Natural killer cell treated with Interleukin-12 subunit alpha and Interleukin-12 subunit beta and Interleukin-15 and Interleukin-18, amount 100 ng/mL, for 72 hours (primary cell): ENCODE data around the gene CXCL8. TPM values are rescaled to one million over a fixed set of nuclear protein-coding genes. Genes with fewer than 3 reads are reported as not detected.
"Not testable (repeated sequence)": the region's sequence is repeated elsewhere in the genome, so short reads cannot be mapped to it uniquely, and the experiment has no call there.

Source experiments
- ATAC-seq, 2 donors: fragments of 150-1000 bp; cut with Tn5 transposase in 1 of 2; sonication (Bioruptor Pico), chemical (Tn5 transposase) in 1 of 2; 2 replicates each; pipeline ENCODE4 v1.10.0; 2021
- DNase-seq: peaks from one replicate; pipeline ENCODE4 v3.0.0; 2022; ENCODE audit warnings: low spot score
- H3K27ac Mint-ChIP-seq, 2 donors: 1 replicate in 1 of 2; 2 replicates in 1 of 2; pipeline ENCODE4 v1.8.0; 2022; ENCODE audit warnings: mixed read lengths in 2 of 2, mild to moderate bottlenecking in 1 of 2, moderate library complexity in 1 of 2
- H3K27me3 Mint-ChIP-seq, 2 donors: 1 replicate in 1 of 2; 2 replicates in 1 of 2; pipeline ENCODE4 v1.8.0; 2022; ENCODE audit warnings: mixed read lengths in 2 of 2
- H3K36me3 Mint-ChIP-seq: one replicate; pipeline ENCODE4 v1.8.0; 2022; ENCODE audit warnings: mixed read lengths
- H3K4me1 Mint-ChIP-seq, 2 donors: 1 replicate in 1 of 2; 2 replicates in 1 of 2; pipeline ENCODE4 v1.8.0; 2022; ENCODE audit warnings: low read depth in 2 of 2, mixed read lengths in 2 of 2, mild to moderate bottlenecking in 1 of 2
- H3K4me3 Mint-ChIP-seq: one replicate; pipeline ENCODE4 v1.8.0; 2022; ENCODE audit warnings: mixed read lengths
- H3K9me3 Mint-ChIP-seq: 2 replicates; pipeline ENCODE4 v1.8.0; 2022; ENCODE audit warnings: mixed read lengths
- total RNA-seq, 2 donors: library from RNA; stranded (reverse); gene quantifications; one replicate each; pipeline ENCODE4 v1.2.3, GENCODE V29; 2022

The CXCL8 gene
- total RNA-seq, 2 donors from 2014 or later, result 61.9 to 159 TPM

GRCh38 chr4:73765296-73765695, 24.9 kb downstream of the CXCL8 start:
- H3K4me3 Mint-ChIP-seq, result no peak overlapping the region
- H3K36me3 Mint-ChIP-seq, result no peaks in the 10 kb centered on the region
- H3K27ac Mint-ChIP-seq, result no peak overlapping the region
- no peaks in the 10 kb centered on the region for H3K4me1 Mint-ChIP-seq
- H3K9me3 Mint-ChIP-seq, result peaks cover 8% of the 10 kb centered on the region
- no peaks in the 10 kb centered on the region for H3K27me3 Mint-ChIP-seq
- no peak for ATAC-seq
- no peak for DNase-seq

DNA sequence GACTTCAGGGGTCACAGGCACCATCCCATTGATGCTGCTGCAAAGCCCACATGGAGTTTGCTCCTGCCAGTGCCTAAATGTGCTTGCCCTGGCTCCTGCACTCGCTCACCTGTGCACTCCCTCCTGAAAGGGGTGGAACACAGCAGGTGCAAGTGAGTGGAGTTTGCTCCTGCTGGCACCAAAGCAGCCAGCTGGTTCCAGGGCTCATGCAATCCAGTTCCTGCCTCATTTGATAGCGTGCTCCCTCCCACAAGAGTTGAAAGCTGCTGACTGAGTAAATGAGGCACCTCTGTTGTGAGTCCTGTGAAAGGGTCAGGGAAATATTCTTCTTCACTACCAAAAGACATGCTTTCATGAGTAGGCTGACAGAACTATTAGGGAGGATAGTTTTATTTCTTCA, 30.5 kb downstream of the CXCL8 start:
- no peak overlapping the region for H3K27ac Mint-ChIP-seq
- peaks cover 8% of the 10 kb centered on the region for H3K9me3 Mint-ChIP-seq
- no peaks in the 10 kb centered on the region for H3K27me3 Mint-ChIP-seq
- no peaks in the 10 kb centered on the region for H3K36me3 Mint-ChIP-seq
- no peaks in the 10 kb centered on the region for H3K4me1 Mint-ChIP-seq
- DNase-seq, result no peak
- ATAC-seq, result no peak
- H3K4me3 Mint-ChIP-seq, result no peak overlapping the region

DNA sequence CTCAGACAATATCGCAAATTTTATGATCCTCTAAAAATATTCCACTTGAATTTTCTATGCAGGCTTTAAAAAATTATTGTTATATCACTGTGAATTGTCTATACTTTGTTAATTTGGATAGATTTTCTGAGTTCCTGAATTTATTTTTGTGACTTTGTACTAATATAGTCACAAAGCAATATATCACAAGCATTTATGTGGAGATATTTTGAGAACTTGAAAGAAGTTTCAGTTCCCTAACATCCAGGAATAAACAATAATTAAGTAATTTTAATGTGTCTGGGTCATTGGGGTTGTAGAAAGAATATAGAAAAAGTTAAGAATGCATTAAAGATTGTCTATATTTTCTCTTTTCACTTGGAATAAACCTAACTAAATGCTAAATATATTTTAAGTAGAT, 32.0 kb downstream of the CXCL8 start:
- DNase-seq (no peak), ATAC-seq (no peak)
- H3K9me3 Mint-ChIP-seq, result peaks cover 4% of the 10 kb centered on the region
- no peak overlapping the region for H3K4me3 Mint-ChIP-seq
- no peaks in the 10 kb centered on the region for H3K36me3 Mint-ChIP-seq
- no peak overlapping the region for H3K27ac Mint-ChIP-seq
- H3K27me3 Mint-ChIP-seq, result no peaks in the 10 kb centered on the region
- no peaks in the 10 kb centered on the region for H3K4me1 Mint-ChIP-seq

GRCh38 chr4:73774406-73774805, 34.0 kb downstream of the CXCL8 start:
- ATAC-seq, H3K9me3 Mint-ChIP-seq, H3K4me1 Mint-ChIP-seq, DNase-seq, H3K27ac Mint-ChIP-seq, H3K27me3 Mint-ChIP-seq, H3K4me3 Mint-ChIP-seq, H3K36me3 Mint-ChIP-seq: not testable (repeated sequence)

DNA sequence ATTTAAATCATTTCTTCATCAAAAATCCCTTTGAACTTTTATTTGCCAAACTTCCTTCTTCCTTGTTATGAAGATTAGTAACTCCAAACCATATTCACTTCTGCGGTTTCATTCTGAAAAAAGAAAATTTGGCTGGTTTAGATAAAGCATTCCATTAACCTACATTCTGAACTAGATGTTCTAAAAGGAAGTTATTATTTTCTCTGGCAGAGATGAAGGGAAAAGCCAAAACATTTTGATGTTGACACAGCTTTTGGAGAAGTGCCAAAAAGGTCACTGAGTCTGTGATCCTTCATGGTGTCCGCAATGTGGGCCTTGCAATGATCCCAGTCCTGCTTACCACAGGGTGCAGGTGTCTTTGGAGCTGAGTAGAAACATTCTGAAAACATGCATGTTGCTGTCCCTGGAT, 36.0 kb downstream of the CXCL8 start:
- no peak for DNase-seq
- H3K4me3 Mint-ChIP-seq, result no peak overlapping the region
- no peak overlapping the region for H3K27ac Mint-ChIP-seq
- no peaks in the 10 kb centered on the region for H3K36me3 Mint-ChIP-seq
- no peaks in the 10 kb centered on the region for H3K27me3 Mint-ChIP-seq
- H3K4me1 Mint-ChIP-seq, result no peaks in the 10 kb centered on the region
- peaks cover 4% of the 10 kb centered on the region for H3K9me3 Mint-ChIP-seq
- no peak for ATAC-seq

DNA sequence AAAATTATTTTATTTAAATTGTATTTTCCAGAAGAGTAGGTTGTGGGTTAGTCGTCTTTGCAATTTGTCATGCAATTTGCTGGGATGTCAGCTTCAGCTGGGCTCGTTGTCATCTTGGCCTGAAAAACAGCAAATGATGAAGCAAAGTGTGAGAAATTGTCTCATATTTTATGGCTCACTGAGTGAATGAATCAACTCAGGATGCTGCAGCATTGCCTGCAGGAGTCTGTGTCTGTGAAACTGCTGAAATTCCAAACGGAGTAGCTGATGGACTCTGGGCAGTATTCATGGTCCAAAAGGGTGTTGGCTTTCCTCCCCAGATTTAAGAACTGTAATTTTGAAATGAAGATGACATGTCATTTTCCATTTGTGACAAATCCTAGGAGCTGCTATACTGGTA, 37.2 kb downstream of the CXCL8 start:
- Mint-ChIP-seq H3K36me3 (no peaks in the 10 kb centered on the region), H3K4me3 (no peak overlapping the region), H3K9me3 (peaks cover 5% of the 10 kb centered on the region), H3K27me3 (no peaks in the 10 kb centered on the region), H3K4me1 (no peaks in the 10 kb centered on the region), H3K27ac (no peak overlapping the region)
- no peak for DNase-seq
- ATAC-seq, result no peak

GRCh38 chr4:73780243-73780642, 39.9 kb downstream of the CXCL8 start:
- ATAC-seq, result no peak
- Mint-ChIP-seq H3K4me3 (no peak overlapping the region), H3K4me1 (no peaks in the 10 kb centered on the region), H3K27me3 (no peaks in the 10 kb centered on the region), H3K27ac (no peak overlapping the region), H3K36me3 (no peaks in the 10 kb centered on the region), H3K9me3 (peaks cover 5% of the 10 kb centered on the region)
- no peak for DNase-seq

- no peak overlapping the region for H3K27ac Mint-ChIP-seq
- no peaks in the 10 kb centered on the region for H3K36me3 Mint-ChIP-seq
- H3K27me3 Mint-ChIP-seq, result no peaks in the 10 kb centered on the region
- H3K4me3 Mint-ChIP-seq, result no peak overlapping the region
- DNase-seq, result no peak
- ATAC-seq, result no peak
- no peaks in the 10 kb centered on the region for H3K4me1 Mint-ChIP-seq
- peaks cover 5% of the 10 kb centered on the region for H3K9me3 Mint-ChIP-seq
These were observed 40.5 kb downstream of the CXCL8 start for GRCh38 chr4:73780834-73781233.

DNA sequence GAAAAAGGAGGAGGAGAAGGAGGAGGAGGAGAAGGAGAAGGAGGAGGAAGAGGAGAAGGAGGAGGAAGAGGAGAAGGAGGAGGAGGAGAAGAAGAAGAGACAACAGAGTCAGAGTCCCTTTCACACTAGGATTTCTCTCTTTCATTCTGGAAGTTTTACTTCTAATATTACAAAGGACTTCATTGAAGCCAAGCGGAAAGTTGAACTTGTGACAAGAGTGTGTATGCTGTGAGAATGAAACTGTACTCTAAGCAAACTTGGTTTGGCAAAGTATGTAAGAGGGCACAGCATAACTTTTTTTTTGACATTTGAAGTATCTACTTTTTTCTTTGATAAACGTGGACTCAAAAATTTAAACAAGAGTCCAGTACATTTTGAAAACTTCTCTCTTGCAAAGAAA, 48.0 kb downstream of the CXCL8 start:
- no peak for ATAC-seq
- H3K27ac Mint-ChIP-seq, result no peak overlapping the region
- no peak overlapping the region for H3K4me3 Mint-ChIP-seq
- H3K36me3 Mint-ChIP-seq, result peaks cover 10% of the 10 kb centered on the region
- DNase-seq, result no peak
- H3K27me3 Mint-ChIP-seq, result no peaks in the 10 kb centered on the region
- H3K4me1 Mint-ChIP-seq, result no peaks in the 10 kb centered on the region
- peaks cover 8% of the 10 kb centered on the region for H3K9me3 Mint-ChIP-seq

Other genes with a start within 250 kb of the CXCL8 start
- not detected for gene RASSF6, start 120.1 kb upstream of the CXCL8 start, total RNA-seq
- gene CXCL6, start 96.1 kb downstream of the CXCL8 start, total RNA-seq, result not detected
- not detected for gene PF4V1, start 112.7 kb downstream of the CXCL8 start, total RNA-seq
- gene CXCL1, start 128.8 kb downstream of the CXCL8 start, total RNA-seq, result under 1 TPM in 1 of 2 donors, not detected in 1; 0.78 TPM
- gene PF4, start 241.5 kb downstream of the CXCL8 start, total RNA-seq, result not detected
- gene PPBP, start 247.6 kb downstream of the CXCL8 start, total RNA-seq, result not detected